Liver (tissue), 9 donors: Measurements from ENCODE around the gene CATSPERZ. TPM values are rescaled to one million over a fixed set of nuclear protein-coding genes. Genes with fewer than 3 reads are reported as not detected.
A peak's percentile ranks its signal among the peaks of the same experiment; 100 is the strongest.

ENCODE experiments used
- DNase-seq: peaks from one replicate; pipeline ENCODE4 v3.0.0-alpha.2; 2017; ENCODE audit warnings: low spot score
- H3K27ac ChIP-seq, 2 donors: one replicate each; pipeline ENCODE4 v1.7.0; 2013; ENCODE audit warnings: inconsistent platforms in 2 of 2, low read length in 2 of 2, control low read depth in 1 of 2, low read depth in 1 of 2, mild to moderate bottlenecking in 1 of 2
- H3K27me3 ChIP-seq, 4 donors: one replicate each; pipeline versions ENCODE4 v1.6.1 to v1.7.0; 2013; ENCODE audit warnings: low read length in 3 of 4, inconsistent platforms in 1 of 4, mild to moderate bottlenecking in 1 of 4, moderate library complexity in 1 of 4; ENCODE audit not compliant: control insufficient read depth in 4 of 4, insufficient read depth in 4 of 4
- H3K36me3 ChIP-seq, 4 donors: one replicate each; pipeline versions ENCODE4 v1.6.1 to v1.7.0; 2013; ENCODE audit warnings: low read length in 3 of 4, mild to moderate bottlenecking in 3 of 4, low read depth in 1 of 4, moderate library complexity in 1 of 4; ENCODE audit not compliant: control insufficient read depth in 4 of 4, insufficient read depth in 3 of 4
- H3K4me1 ChIP-seq, 4 donors: one replicate each; pipeline versions ENCODE4 v1.6.1 to v1.7.0; 2013; ENCODE audit warnings: low read length in 3 of 4, mild to moderate bottlenecking in 3 of 4, moderate library complexity in 1 of 4; ENCODE audit not compliant: control insufficient read depth in 4 of 4, insufficient read depth in 4 of 4
- H3K4me3 ChIP-seq, 3 donors: one replicate each; pipeline versions ENCODE4 v1.6.1 to v1.7.0; 2013; ENCODE audit warnings: low read length in 3 of 3, control low read depth in 1 of 3, low read depth in 1 of 3, mild to moderate bottlenecking in 1 of 3
- H3K9ac ChIP-seq, 2 donors: one replicate each; pipeline ENCODE4 v1.7.0; 2013; ENCODE audit warnings: low read length in 2 of 2, mild to moderate bottlenecking in 2 of 2, moderate library complexity in 2 of 2, control low read depth in 1 of 2, low read depth in 1 of 2
- H3K9me3 ChIP-seq, 4 donors: one replicate each; pipeline versions ENCODE4 v1.6.1 to v1.7.0; 2013; ENCODE audit warnings: low read length in 3 of 4; ENCODE audit not compliant: control insufficient read depth in 4 of 4
- ATF3 ChIP-seq: IDR thresholded peaks from 2 replicates; pipeline ENCODE4 v1.6.1; 2016; ENCODE audit warnings: antibody characterized with exemption
- EGR1 ChIP-seq, 2 donors: IDR thresholded peaks; 2 replicates each; pipeline ENCODE4 v1.6.1; 2016 to 2018; ENCODE audit warnings: antibody characterized with exemption in 2 of 2, low read depth in 2 of 2
- FOXA2 ChIP-seq: IDR thresholded peaks from 2 replicates; pipeline ENCODE4 v1.6.1; 2016; ENCODE audit warnings: antibody characterized with exemption
- GABPA ChIP-seq, 2 donors: IDR thresholded peaks in 1 of 2; conservative IDR thresholded peaks in 1 of 2; 2 replicates each; pipeline ENCODE4 v1.6.1; 2016; ENCODE audit warnings: antibody characterized with exemption in 2 of 2, mild to moderate bottlenecking in 1 of 2, moderate library complexity in 1 of 2
- HNF4A ChIP-seq, 2 donors: conservative IDR thresholded peaks; 2 replicates each; pipeline ENCODE4 v1.6.1; 2016; ENCODE audit warnings: antibody characterized with exemption in 2 of 2, mild to moderate bottlenecking in 2 of 2
- HNF4G ChIP-seq: IDR thresholded peaks from 2 replicates; pipeline ENCODE4 v1.6.1; 2016; ENCODE audit warnings: antibody characterized with exemption
- RAD21 ChIP-seq, 2 donors: IDR thresholded peaks; 2 replicates each; pipeline ENCODE4 v1.6.1; 2016; ENCODE audit warnings: antibody characterized with exemption in 2 of 2, mild to moderate bottlenecking in 2 of 2
- RXRA ChIP-seq, 2 donors: IDR thresholded peaks; 2 replicates each; pipeline ENCODE4 v1.6.1; 2017 to 2018; ENCODE audit warnings: antibody characterized with exemption in 2 of 2, mild to moderate bottlenecking in 1 of 2
- SP1 ChIP-seq: IDR thresholded peaks from 2 replicates; pipeline ENCODE4 v1.6.1; 2018; ENCODE audit warnings: antibody characterized with exemption, mild to moderate bottlenecking
- TAF1 ChIP-seq: conservative IDR thresholded peaks from 2 replicates; pipeline ENCODE4 v1.6.1; 2016; ENCODE audit warnings: antibody characterized with exemption, mild to moderate bottlenecking
- YY1 ChIP-seq: IDR thresholded peaks from 2 replicates; pipeline ENCODE4 v1.6.1; 2016; ENCODE audit warnings: antibody characterized with exemption, mild to moderate bottlenecking
- ZBTB33 ChIP-seq: IDR thresholded peaks from 2 replicates; pipeline ENCODE4 v1.6.1; 2016; ENCODE audit warnings: antibody characterized with exemption
- WGBS: extraction: QIAGEN DNeasy Blood & Tissue Kit; methylation state at CpG from one replicate; pipeline ENCODE4 v1.1.7; 2013; 5-methylcytosine and 5-hydroxymethylcytosine counted together
- polyA plus RNA-seq, 2 donors: library from polyadenylated mRNA; stranded (reverse) in 1 of 2; unstranded in 1 of 2; fragments of 200-250 nt in 1 of 2; fragments of >200 nt in 1 of 2; fragmentation: Nextera tagmentation in 1 of 2; extraction: Ambion mirVana in 1 of 2; gene quantifications; one replicate each; pipeline versions ENCODE4 v1.2.1 to v1.2.3, GENCODE V29; 2013 to 2015
- total RNA-seq, 2 donors: library from RNA; depleted of rRNA; stranded (reverse); fragments of >200 nt; gene quantifications; one replicate each; pipeline ENCODE4 v1.2.3, GENCODE V29; 2014
- TF ChIP-seq, protein P1 (sequence below): fragments of 150-350 bp; IDR thresholded peaks from 2 replicates; pipeline ENCODE4 v1.5.1; 2017; ENCODE audit warnings: improper control_type of control experiment, low read depth, low read length; ENCODE audit not compliant: missing input control
- TF ChIP-seq, protein P2 (sequence below): IDR thresholded peaks from 2 replicates; pipeline ENCODE4 v1.6.1; 2016; ENCODE audit warnings: antibody characterized with exemption
- donor health status: healthy.
- donor health status: healthy.
- donor health status: healthy.
- donor health status: healthy.
- donor health status: healthy.

The CATSPERZ gene
- total and polyA plus RNA-seq, 4 donors = 0.42 TPM; not detected in 3

DNA sequence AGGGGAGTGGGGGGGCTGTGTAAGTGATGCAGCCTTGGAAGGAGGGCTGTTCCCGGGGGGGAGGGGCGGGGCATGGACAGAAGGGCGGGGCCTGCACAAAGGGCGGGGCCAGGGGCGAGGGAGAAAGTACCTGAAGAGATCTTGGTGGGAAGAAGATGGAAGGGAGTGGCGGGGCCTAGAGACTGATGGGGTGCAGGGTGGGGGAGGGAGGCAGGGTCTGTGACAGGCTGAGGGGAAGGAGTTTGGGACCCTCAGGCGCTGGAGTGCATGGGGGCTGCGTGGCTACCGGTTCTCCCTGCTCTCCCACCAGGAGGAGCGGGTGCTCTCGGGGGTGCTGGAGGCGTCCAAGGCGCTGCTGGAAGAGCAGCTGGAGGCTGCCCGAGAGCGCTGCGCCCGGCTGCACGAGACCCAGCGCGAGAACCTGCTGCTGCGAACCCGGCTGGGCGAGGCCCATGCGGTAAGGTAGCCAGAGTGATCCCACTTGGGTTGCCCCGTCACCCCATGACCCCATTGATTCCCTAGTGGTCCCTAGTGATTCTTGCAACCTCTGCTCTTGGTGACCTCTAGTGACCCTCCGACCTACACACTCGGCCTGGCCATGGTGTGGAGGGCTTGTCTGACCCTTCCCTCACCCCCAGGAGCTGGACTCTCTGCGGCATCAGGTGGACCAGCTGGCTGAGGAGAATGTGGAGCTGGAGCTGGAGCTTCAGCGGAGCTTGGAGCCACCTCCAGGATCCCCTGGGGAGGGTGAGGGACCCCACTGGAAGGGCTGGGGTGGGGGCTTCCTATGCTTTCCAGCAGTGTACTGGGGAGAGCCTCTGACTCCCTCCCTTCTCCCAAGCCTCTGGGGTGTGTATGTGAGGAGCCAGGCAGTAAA is 42.9 kb downstream of the CATSPERZ start:
- Histone ChIP-seq H3K9ac (no peak overlapping the region), H3K27me3 (no peaks in the 10 kb centered on the region), H3K36me3 (no peaks in the 10 kb centered on the region), H3K27ac (no peak overlapping the region), H3K9me3 (no peaks in the 10 kb centered on the region), H3K4me3 (peak overlapping the region in 1 of 3 donors; percentile 34), H3K4me1 (peaks cover 0 to 12% (median 7%) of the 10 kb centered on the region in 4 donors)
- 54% methylated on average over 29 of the region's 29 CpGs for WGBS
- TF ChIP-seq YY1 (no peak), TAF1 (no peak)
- DNase-seq = no peak

GRCh38 chr11:64343767-64344559 is 43.8 kb downstream of the CATSPERZ start:
- no peak overlapping the region for H3K9ac ChIP-seq
- DNase-seq = no peak
- H3K4me3 ChIP-seq = no peak overlapping the region
- no peak overlapping the region for H3K27ac ChIP-seq
- 87% methylated on average over 18 of the region's 18 CpGs for WGBS
- peaks cover 0 to 12% (median 7%) of the 10 kb centered on the region in 4 donors for H3K4me1 ChIP-seq
- H3K9me3 ChIP-seq = no peaks in the 10 kb centered on the region
- H3K36me3 ChIP-seq = no peaks in the 10 kb centered on the region
- TF ChIP-seq RAD21 (IDR thresholded peaks at IDR 0.05) (peak in 1 of 2 donors; percentile 68), EGR1 (IDR thresholded peaks at IDR 0.05; ENCODE audit: low read depth in 2 of 2) (no peak), ZBTB33 (no peak), HNF4G (no peak)
- TF ChIP-seq, protein P1, sequence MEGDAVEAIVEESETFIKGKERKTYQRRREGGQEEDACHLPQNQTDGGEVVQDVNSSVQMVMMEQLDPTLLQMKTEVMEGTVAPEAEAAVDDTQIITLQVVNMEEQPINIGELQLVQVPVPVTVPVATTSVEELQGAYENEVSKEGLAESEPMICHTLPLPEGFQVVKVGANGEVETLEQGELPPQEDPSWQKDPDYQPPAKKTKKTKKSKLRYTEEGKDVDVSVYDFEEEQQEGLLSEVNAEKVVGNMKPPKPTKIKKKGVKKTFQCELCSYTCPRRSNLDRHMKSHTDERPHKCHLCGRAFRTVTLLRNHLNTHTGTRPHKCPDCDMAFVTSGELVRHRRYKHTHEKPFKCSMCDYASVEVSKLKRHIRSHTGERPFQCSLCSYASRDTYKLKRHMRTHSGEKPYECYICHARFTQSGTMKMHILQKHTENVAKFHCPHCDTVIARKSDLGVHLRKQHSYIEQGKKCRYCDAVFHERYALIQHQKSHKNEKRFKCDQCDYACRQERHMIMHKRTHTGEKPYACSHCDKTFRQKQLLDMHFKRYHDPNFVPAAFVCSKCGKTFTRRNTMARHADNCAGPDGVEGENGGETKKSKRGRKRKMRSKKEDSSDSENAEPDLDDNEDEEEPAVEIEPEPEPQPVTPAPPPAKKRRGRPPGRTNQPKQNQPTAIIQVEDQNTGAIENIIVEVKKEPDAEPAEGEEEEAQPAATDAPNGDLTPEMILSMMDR = peak; percentile 9
- no peaks in the 10 kb centered on the region for H3K27me3 ChIP-seq

- no peaks in the 10 kb centered on the region for H3K9me3 ChIP-seq
- H3K4me1 ChIP-seq = peaks cover 0 to 12% (median 7%) of the 10 kb centered on the region in 4 donors
- no peaks in the 10 kb centered on the region for H3K27me3 ChIP-seq
- H3K27ac ChIP-seq = no peak overlapping the region
- H3K9ac ChIP-seq = no peak overlapping the region
- H3K36me3 ChIP-seq = no peaks in the 10 kb centered on the region
- WGBS = 98% methylated on average over 28 of the region's 28 CpGs
- H3K4me3 ChIP-seq = no peak overlapping the region
- TF ChIP-seq, protein P2, sequence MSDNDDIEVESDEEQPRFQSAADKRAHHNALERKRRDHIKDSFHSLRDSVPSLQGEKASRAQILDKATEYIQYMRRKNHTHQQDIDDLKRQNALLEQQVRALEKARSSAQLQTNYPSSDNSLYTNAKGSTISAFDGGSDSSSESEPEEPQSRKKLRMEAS = no peak
- TF ChIP-seq HNF4A (conservative IDR thresholded peaks at IDR 0.05) = no peak
- TF ChIP-seq TAF1 = no peak
- TF ChIP-seq RXRA (IDR thresholded peaks at IDR 0.05) = no peak
- no peak for TF ChIP-seq ATF3
- TF ChIP-seq, protein P1 = no peak
- TF ChIP-seq SP1 = no peak
- no peak for TF ChIP-seq GABPA (IDR thresholded peaks at IDR 0.05 in 1 of 2, conservative IDR thresholded peaks at IDR 0.05 in 1 of 2)
- no peak for TF ChIP-seq YY1
- no peak for TF ChIP-seq RAD21 (IDR thresholded peaks at IDR 0.05)
- TF ChIP-seq FOXA2 = no peak
- DNase-seq = no peak
Observed at GRCh38 chr11:64344787-64345186, 44.6 kb downstream of the CATSPERZ start.
